Erythroblast (primary cell): ENCODE results near the gene RARA.

Experiments
- GATA1 ChIP-seq: IDR thresholded peaks from 2 replicates; pipeline ENCODE4 v1.6.1; 2011; ENCODE audit warnings: low read depth, mild to moderate bottlenecking, control low read depth, low read length, moderate library complexity
- POLR2A ChIP-seq: IDR thresholded peaks from 2 replicates; pipeline ENCODE4 v1.6.1; 2011; ENCODE audit warnings: mild to moderate bottlenecking, low read length

DNA sequence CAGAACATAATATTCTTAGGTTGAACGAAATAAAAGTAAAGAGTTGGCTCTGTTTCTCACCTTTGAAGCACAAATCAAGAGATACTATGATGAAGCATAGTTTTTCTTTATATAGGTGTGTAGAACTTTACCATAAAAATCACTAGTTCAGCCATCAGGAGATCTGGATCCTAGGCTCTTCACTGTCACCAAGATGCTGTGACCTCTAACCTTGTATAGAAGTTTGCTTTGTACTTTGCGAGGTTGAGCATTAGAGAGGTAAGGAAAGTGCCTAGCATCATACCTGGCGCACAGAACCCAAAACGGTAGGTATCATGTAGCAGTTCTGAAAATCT, 21.9 kb upstream of the RARA start:
- TF ChIP-seq POLR2A (no peak), GATA1 (no peak)
